Heart left ventricle (tissue), 16 donors: ENCODE measurements around the gene C2orf69. TPM values are rescaled to one million over a fixed set of nuclear protein-coding genes. Genes with fewer than 3 reads are reported as not detected.

Experiments used
- ATAC-seq, 4 donors: fragments of 200-7000 bp; cut with Tn5 transposase; one replicate each; pipeline ENCODE4 v1.9.1; 2020 to 2022; ENCODE audit warnings: moderate library complexity in 4 of 4, mild to moderate bottlenecking in 3 of 4, moderate number of reproducible peaks in 1 of 4
- DNase-seq, 5 donors: peaks; one replicate each; pipeline ENCODE4 v3.0.0-alpha.2; 2020
- H3K27ac ChIP-seq, 12 donors: fragments of 200-600 bp; sonication (generic) in 4 of 12; one replicate each; pipeline versions ENCODE4 v1.5.0 to v1.8.0; 2016 to 2022; ENCODE audit warnings: mild to moderate bottlenecking in 2 of 12
- H3K27me3 ChIP-seq, 9 donors: fragments of 200-600 bp; sonication (generic) in 2 of 9; one replicate each; pipeline versions ENCODE4 v1.5.1 to v1.8.0; 2016 to 2022; ENCODE audit warnings: mild to moderate bottlenecking in 3 of 9
- H3K36me3 ChIP-seq, 9 donors: fragments of 200-600 bp; sonication (generic) in 2 of 9; one replicate each; pipeline versions ENCODE4 v1.5.0 to v1.8.0; 2018 to 2022; ENCODE audit warnings: mild to moderate bottlenecking in 2 of 9
- H3K4me1 ChIP-seq, 12 donors: fragments of 200-600 bp; sonication (generic) in 4 of 12; one replicate each; pipeline versions ENCODE4 v1.5.0 to v1.8.0; 2016 to 2022; ENCODE audit warnings: mild to moderate bottlenecking in 3 of 12
- H3K4me3 ChIP-seq, 12 donors: fragments of 200-600 bp; sonication (generic) in 4 of 12; one replicate each; pipeline versions ENCODE4 v1.5.0 to v1.8.0; 2017 to 2022; ENCODE audit warnings: mild to moderate bottlenecking in 9 of 12, moderate library complexity in 4 of 12
- H3K9me3 ChIP-seq, 12 donors: fragments of 200-600 bp; sonication (generic) in 4 of 12; one replicate each; pipeline versions ENCODE4 v1.5.0 to v1.8.0; 2016 to 2022; ENCODE audit warnings: mild to moderate bottlenecking in 1 of 12
- CTCF ChIP-seq, 12 donors: fragments of 200-600 bp; sonication (generic) in 4 of 12; IDR thresholded peaks; one replicate each; pipeline versions ENCODE4 v1.5.0 to v1.8.0; 2018 to 2022; ENCODE audit warnings: antibody characterized with exemption in 12 of 12, mild to moderate bottlenecking in 5 of 12
- POLR2A ChIP-seq, 2 donors: fragments of 450-650 bp; IDR thresholded peaks; one replicate each; pipeline ENCODE4 v1.6.1; 2017; ENCODE audit warnings: antibody characterized with exemption in 2 of 2, mild to moderate bottlenecking in 2 of 2, moderate library complexity in 2 of 2
- WGBS, 4 donors: extraction: QIAGEN DNeasy Blood & Tissue Kit in 2 of 4; methylation state at CpG; one replicate each; pipeline versions ENCODE4 v1.1.5 to v1.1.7; 2013 to 2018; 5-methylcytosine and 5-hydroxymethylcytosine counted together
- intact Hi-C, 10 donors: fragments of 100-400 bp; cut with DNase I; formaldehyde crosslinking; loops; one replicate each; pipeline versions ENCODE4 v1.11.1 to v1.14.2; 2022
- polyA plus RNA-seq, 2 donors: library from polyadenylated mRNA; stranded (reverse); fragments of 200-250 nt; gene quantifications; one replicate each; pipeline ENCODE4 v1.2.3, GENCODE V29; 2013
- total RNA-seq, 9 donors: library from RNA; depleted of rRNA in 2 of 9; stranded (reverse); fragments of >200 nt in 2 of 9; fragmentation: NEBNext Ultra II Directional in 3 of 9; extraction: Animal tissue kit (Norgen Biotek cat#: 25700) in 3 of 9; gene quantifications; one replicate each; pipeline versions ENCODE4 v1.1.0 to v1.2.4, GENCODE V29; 2016 to 2023
- donor health status: ischemic (EF 13 %, LVEDD 7.1; RV severe dilation, severe dysfunction).
- donor health status: healthy with polysubstance abuse.
- donor health status: DM: no; HTN: yes; CAD: no.
- donor health status: DM: no; HTN: no; CAD: no.
- donor health status: ischemic (EF 25% LVEDD 6.9; RV normal size, moderate dysfunction).
- donor health status: ischemic (EF 25% LVEDD 5.7; RV mildly dilated, moderate dysfunction).
- donor health status: healthy.
- donor health status: DM: yes; HTN: yes; CAD: no.
- donor health status: ischemic (EF 35%, LVEDD 5.7; RV mildly dilated, moderate dysfunction).
- donor health status: nonischemic (EF 11% LVEDD 7.7; RV severe dilation, severe dysfunction).
- donor health status: DM: yes; HTN: yes; CAD: no.
- donor health status: PGD.
- donor health status: ischemic (EF 29% LVEDD 5.4; RV normal size, mild dysfunction).
- donor health status: nonischemic (EF 23%, LVEDD 6.1; RV moderate dilation, normal function).

C2orf69 gene
- total and polyA plus RNA-seq, 11 donors: 5.5 to 10.6 (median 8.6) TPM

DNA sequence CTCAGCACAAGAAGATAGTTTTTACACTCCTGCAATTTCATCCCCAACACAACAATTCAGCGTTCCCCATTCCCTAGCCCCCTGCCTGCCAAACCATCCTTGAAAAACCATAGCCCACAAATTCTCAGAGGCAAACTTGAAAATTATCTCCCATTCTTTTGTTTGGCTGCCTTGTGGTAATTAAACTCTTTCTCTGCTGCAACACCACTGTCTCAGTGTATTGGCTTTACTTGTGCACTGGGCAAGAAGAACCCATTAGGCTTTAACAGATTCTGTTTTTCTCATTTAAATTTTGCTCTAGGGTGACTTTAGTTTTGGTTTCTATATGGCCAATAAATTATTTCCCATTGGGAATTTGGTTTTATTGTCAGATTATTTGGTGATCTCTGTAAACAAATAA is 36.9 kb upstream of the C2orf69 start:
- no peak for TF ChIP-seq CTCF (IDR thresholded peaks at IDR 0.05)
- no peak for TF ChIP-seq POLR2A (IDR thresholded peaks at IDR 0.05)
- peaks cover 0 to 3% (median 0%) of the 10 kb centered on the region in 9 donors for H3K27me3 ChIP-seq
- H3K9me3 ChIP-seq: peaks cover 0 to 24% (median 11%) of the 10 kb centered on the region in 12 donors
- no peak overlapping the region for H3K27ac ChIP-seq
- no peaks in the 10 kb centered on the region for H3K4me1 ChIP-seq
- no peak overlapping the region for H3K4me3 ChIP-seq
- intact Hi-C loops: loop anchor here in 1 of 10 donors (10.0 kb wide), 1 partner anchor 169 kb away; no protein-coding TSS in a partner anchor
- ATAC-seq: no peak
- DNase-seq: no peak
- no peaks in the 10 kb centered on the region for H3K36me3 ChIP-seq
- WGBS, 4 donors: 96 to 100% (median 98%) methylated on average over 1 of the region's 1 CpG

GRCh38 chr2:199875400-199875799 is 35.7 kb upstream of the C2orf69 start:
- DNase-seq: no peak
- H3K27me3 ChIP-seq: peaks cover 0 to 3% (median 0%) of the 10 kb centered on the region in 9 donors
- WGBS, 4 donors: 77 to 92% (median 84%) methylated on average over 1 of the region's 1 CpG
- ATAC-seq: no peak
- intact Hi-C loops: loop anchor here in 1 of 10 donors (10.0 kb wide), 1 partner anchor 171 kb away; no protein-coding TSS in a partner anchor
- H3K36me3 ChIP-seq: no peaks in the 10 kb centered on the region
- H3K4me1 ChIP-seq: no peaks in the 10 kb centered on the region
- H3K4me3 ChIP-seq: no peak overlapping the region
- peaks cover 0 to 24% (median 11%) of the 10 kb centered on the region in 12 donors for H3K9me3 ChIP-seq
- H3K27ac ChIP-seq: no peak overlapping the region
- no peak for TF ChIP-seq CTCF (IDR thresholded peaks at IDR 0.05)
- TF ChIP-seq POLR2A (IDR thresholded peaks at IDR 0.05): no peak

DNA sequence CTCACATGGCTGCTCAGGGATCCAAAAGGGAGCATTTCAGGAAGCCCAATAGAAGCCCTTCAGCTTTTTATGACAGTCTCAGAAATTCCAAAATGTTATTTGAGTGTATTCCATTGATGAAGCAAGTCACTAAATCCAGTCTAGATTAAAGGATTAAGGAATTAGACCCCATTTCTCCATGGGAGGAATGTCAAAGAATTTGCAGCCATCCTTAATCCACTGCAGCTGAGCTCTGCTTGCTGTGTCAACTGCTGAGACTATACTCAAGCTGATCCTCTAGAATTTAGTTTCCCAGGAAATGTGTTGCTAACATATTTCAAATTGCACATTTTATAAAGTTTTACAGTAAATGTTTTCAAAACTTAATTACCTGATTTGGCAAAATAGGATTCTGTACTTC is 28.4 kb upstream of the C2orf69 start:
- Histone ChIP-seq H3K4me1 (no peaks in the 10 kb centered on the region), H3K27me3 (no peaks in the 10 kb centered on the region), H3K9me3 (peaks cover 0 to 8% (median 0%) of the 10 kb centered on the region in 12 donors), H3K36me3 (no peaks in the 10 kb centered on the region), H3K4me3 (no peak overlapping the region), H3K27ac (no peak overlapping the region)
- intact Hi-C loops: no loop called here
- ATAC-seq: no peak
- DNase-seq: no peak
- TF ChIP-seq CTCF (IDR thresholded peaks at IDR 0.05) (no peak), POLR2A (IDR thresholded peaks at IDR 0.05) (no peak)

DNA sequence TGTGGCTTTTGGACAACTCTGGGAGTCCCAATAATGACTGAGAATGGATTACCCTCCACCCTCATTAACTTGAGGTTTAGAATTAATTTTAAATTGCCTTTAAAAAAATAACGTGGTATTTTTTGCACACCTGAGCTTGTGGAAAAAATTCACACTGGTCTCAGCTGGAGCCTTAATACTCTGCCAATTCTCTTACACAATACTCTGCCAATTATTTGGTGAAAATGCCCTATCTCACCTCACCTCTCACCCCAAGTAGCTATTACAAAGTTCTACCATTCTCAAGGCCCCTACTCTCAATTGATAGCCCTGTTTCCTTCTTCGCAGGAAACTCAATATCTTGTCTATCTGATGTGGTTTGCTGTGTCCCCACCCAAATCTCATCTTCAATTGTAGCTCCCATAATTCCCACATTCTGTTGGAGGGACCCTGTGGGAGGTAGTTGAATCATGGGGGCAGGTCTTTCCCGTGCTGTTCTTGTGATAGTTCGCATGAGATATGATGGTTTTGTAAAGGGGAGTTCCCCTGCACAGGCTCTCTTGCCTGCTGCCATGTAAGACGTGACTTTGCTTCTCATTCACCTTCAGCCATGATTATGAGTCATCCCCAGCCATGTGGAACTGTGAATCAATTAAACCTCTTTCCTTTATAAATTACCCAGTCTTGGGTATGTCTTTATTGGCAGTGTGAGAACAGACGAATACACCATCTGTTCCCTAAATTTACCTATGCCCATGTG is 27.4 kb upstream of the C2orf69 start:
- H3K9me3 ChIP-seq: peaks cover 0 to 1% (median 0%) of the 10 kb centered on the region in 12 donors
- DNase-seq (no peak), ATAC-seq (no peak)
- H3K27me3 ChIP-seq: no peaks in the 10 kb centered on the region
- no peak overlapping the region for H3K4me3 ChIP-seq
- no peaks in the 10 kb centered on the region for H3K36me3 ChIP-seq
- H3K4me1 ChIP-seq: no peaks in the 10 kb centered on the region
- 85 to 91% (median 89%) methylated on average over 6 of the region's 6 CpGs for WGBS, 4 donors
- intact Hi-C loops: no loop called here
- TF ChIP-seq POLR2A (IDR thresholded peaks at IDR 0.05) (no peak), CTCF (IDR thresholded peaks at IDR 0.05) (no peak)
- H3K27ac ChIP-seq: no peak overlapping the region
